GM21447 (cell line): ENCODE data around the gene KIAA0513.

ENCODE experiments used
- ATAC-seq: cut with Tn5 transposase; IDR thresholded peaks from one replicate; pipeline ENCODE4 v1.9.1; 2021; ENCODE audit not compliant: unreplicated experiment

The KIAA0513 gene

GRCh38 chr16:85003725-85004586 is 23.6 kb upstream of the KIAA0513 start:
- no peak for ATAC-seq

- no peak for ATAC-seq
These were observed 22.9 kb upstream of the KIAA0513 start for GRCh38 chr16:85004587-85005205.

GRCh38 chr16:85005285-85006069 is 22.1 kb upstream of the KIAA0513 start:
- no peak for ATAC-seq

- ATAC-seq = no peak
These were observed 21.0 kb upstream of the KIAA0513 start for GRCh38 chr16:85006639-85007038.

GRCh38 chr16:85007496-85008214 is 19.9 kb upstream of the KIAA0513 start:
- ATAC-seq = no peak

GRCh38 chr16:85008271-85008670 is 19.3 kb upstream of the KIAA0513 start:
- ATAC-seq = no peak

GRCh38 chr16:85010446-85010930 is 17.1 kb upstream of the KIAA0513 start:
- peak; percentile 9 for ATAC-seq

- ATAC-seq = peak; percentile 87
These were observed 16.4 kb upstream of the KIAA0513 start, which contains the start of gene ZDHHC7 for GRCh38 chr16:85010931-85011845. Gene ZDHHC7 (minus strand): TSS chr16:85011535. CDS start chr16:84990618, 20,917 bp downstream.

- no peak for ATAC-seq
These were observed 15.7 kb upstream of the KIAA0513 start for GRCh38 chr16:85011846-85012284.

- no peak for ATAC-seq
These were observed 13.3 kb upstream of the KIAA0513 start for GRCh38 chr16:85014311-85014710.

- no peak for ATAC-seq
These were observed 12.0 kb upstream of the KIAA0513 start for GRCh38 chr16:85015481-85016187.

- ATAC-seq = no peak
These were observed 10.4 kb upstream of the KIAA0513 start for GRCh38 chr16:85017151-85017550.

- no peak for ATAC-seq
These were observed 10.0 kb upstream of the KIAA0513 start for GRCh38 chr16:85017633-85018032.

- no peak for ATAC-seq
These were observed 8.9 kb upstream of the KIAA0513 start for GRCh38 chr16:85018529-85019236.

GRCh38 chr16:85019659-85020245 is 7.8 kb upstream of the KIAA0513 start:
- no peak for ATAC-seq

- ATAC-seq = no peak
These were observed 1.6 kb upstream of the KIAA0513 start for GRCh38 chr16:85025781-85026653.

- ATAC-seq = no peak
These were observed 892 bp upstream of the KIAA0513 start for GRCh38 chr16:85026703-85027102.
